GM06990 (cell line): ENCODE measurements around the gene DENND1A.

Source experiments
- DNase-seq: peaks from one replicate; pipeline ENCODE4 v3.0.0-alpha.2; 2011; ENCODE audit not compliant: insufficient read length; ENCODE audit errors: extremely low read depth
- H3K27me3 ChIP-seq: replicated peaks from 2 replicates; pipeline ENCODE4 v1.6.0; 2011; ENCODE audit warnings: low read length; ENCODE audit not compliant: control insufficient read depth, insufficient read depth
- H3K36me3 ChIP-seq: 2 replicates; pipeline ENCODE4 v1.5.1; 2011; ENCODE audit warnings: low read length; ENCODE audit not compliant: control insufficient read depth, insufficient read depth
- H3K4me3 ChIP-seq: replicated peaks from 2 replicates; pipeline ENCODE4 v1.5.1; 2011; ENCODE audit warnings: low read depth, mild to moderate bottlenecking, control low read depth, low read length
- CTCF ChIP-seq: IDR thresholded peaks from 2 replicates; pipeline ENCODE4 v1.5.1; 2011; ENCODE audit warnings: low read length, control low read depth, mild to moderate bottlenecking, inconsistent platforms; ENCODE audit not compliant: insufficient read depth, poor library complexity, severe bottlenecking

The DENND1A gene

GRCh38 chr9:123350590-123351310 lies 579.2 kb downstream of the DENND1A start:
- Histone ChIP-seq H3K27me3 (no peaks in the 10 kb centered on the region; the same call in 1 of the 2 replicates), H3K4me3 (no peak overlapping the region), H3K36me3 (no peaks in the 10 kb centered on the region)
- no peak for TF ChIP-seq CTCF
- no peak for DNase-seq

GRCh38 chr9:123349691-123350480 lies 580.0 kb downstream of the DENND1A start:
- peak; percentile 97 for TF ChIP-seq CTCF
- DNase-seq, result peak; percentile 60
- H3K27me3 ChIP-seq, result no peaks in the 10 kb centered on the region; the same call in 1 of the 2 replicates
- H3K36me3 ChIP-seq, result no peaks in the 10 kb centered on the region
- no peak overlapping the region for H3K4me3 ChIP-seq

GRCh38 chr9:123349033-123349432 lies 580.9 kb downstream of the DENND1A start:
- no peak for TF ChIP-seq CTCF
- DNase-seq, result no peak
- no peak overlapping the region for H3K4me3 ChIP-seq
- no peaks in the 10 kb centered on the region for H3K36me3 ChIP-seq
- no peaks in the 10 kb centered on the region; the same call in 1 of the 2 replicates for H3K27me3 ChIP-seq

GRCh38 chr9:123348317-123348992 lies 581.5 kb downstream of the DENND1A start:
- no peak for TF ChIP-seq CTCF
- no peak for DNase-seq
- Histone ChIP-seq H3K36me3 (no peaks in the 10 kb centered on the region), H3K4me3 (no peak overlapping the region), H3K27me3 (no peaks in the 10 kb centered on the region; the same call in 1 of the 2 replicates)

- no peak overlapping the region for H3K4me3 ChIP-seq
- no peaks in the 10 kb centered on the region for H3K36me3 ChIP-seq
- DNase-seq, result no peak
- H3K27me3 ChIP-seq, result no peaks in the 10 kb centered on the region
- TF ChIP-seq CTCF, result no peak
Observed at GRCh38 chr9:123347289-123348060, 582.5 kb downstream of the DENND1A start.
